BLaER1 treated with 17β-estradiol and CSF1 and Interleukin-3, amounts not matched to agents 10 nM and 100 nM (cell line): Measurements from ENCODE around the gene LCE7A.
A peak's percentile ranks its signal among the peaks of the same experiment; 100 is the strongest.

Experiments
- H3K27ac ChIP-seq, 11 experiments: shearing (Covaris generic); formaldehyde crosslinking; 2 replicates each; pipeline ENCODE4 v1.8.1; 2022
- H3K27me3 ChIP-seq, 11 experiments: shearing (Covaris generic); formaldehyde crosslinking; 2 replicates each; pipeline ENCODE4 v1.8.1; 2022
- H3K36me3 ChIP-seq, 11 experiments: shearing (Covaris generic); formaldehyde crosslinking; 2 replicates each; pipeline ENCODE4 v1.8.1; 2022
- H3K4me1 ChIP-seq, 10 experiments: shearing (Covaris generic); formaldehyde crosslinking; 2 replicates each; pipeline ENCODE4 v1.8.1; 2022
- H3K4me2 ChIP-seq, 11 experiments: shearing (Covaris generic); formaldehyde crosslinking; 2 replicates each; pipeline ENCODE4 v1.8.1; 2022
- H3K4me3 ChIP-seq, 10 experiments: shearing (Covaris generic); formaldehyde crosslinking; 2 replicates each; pipeline ENCODE4 v1.8.1; 2022
- H3K9ac ChIP-seq, 11 experiments: shearing (Covaris generic); formaldehyde crosslinking; 2 replicates each; pipeline ENCODE4 v1.8.1; 2022
- H3K9me3 ChIP-seq, 11 experiments: shearing (Covaris generic); formaldehyde crosslinking; replicated peaks in 1 of 11; 2 replicates each; pipeline ENCODE4 v1.8.1; 2022
- H4K20me1 ChIP-seq, 11 experiments: shearing (Covaris generic); formaldehyde crosslinking; 2 replicates each; pipeline ENCODE4 v1.8.1; 2022
- Cebpa-rat ChIP-seq, 11 experiments: shearing (Covaris generic); IDR thresholded peaks; 2 replicates each; pipeline ENCODE4 v1.8.1; 2022

The LCE7A gene

GRCh38 chr1:152878042-152878441 is 18.2 kb downstream of the LCE7A start, which contains the start of gene SMCP:
Gene SMCP, plus strand, starts transcription at chr1:152878322. Its CDS starts 6,101 bp downstream, at chr1:152884423.
- Histone ChIP-seq H3K27me3 (no peaks in the 10 kb centered on the region), H3K9ac (no peak within 1 kb of the TSS), H3K4me3 (no peak within 1 kb of the TSS), H3K4me2 (no peak within 1 kb of the TSS), H3K36me3 (no peaks in the 10 kb centered on the region), H3K9me3 (no peaks in the 10 kb centered on the region), H3K27ac (no peak within 1 kb of the TSS), H4K20me1 (no peaks in the 10 kb centered on the region), H3K4me1 (peaks cover 0 to 5% (median 0%) of the 10 kb centered on the region in 10 experiments; a peak in 2 of 20 replicates)
- no peak for TF ChIP-seq Cebpa-rat (IDR thresholded peaks at IDR 0.05)

GRCh38 chr1:152879559-152880198 is 19.9 kb downstream of the LCE7A start:
- Histone ChIP-seq H3K27me3 (no peaks in the 10 kb centered on the region), H3K27ac (no peak overlapping the region), H3K36me3 (no peaks in the 10 kb centered on the region), H3K9me3 (no peaks in the 10 kb centered on the region), H4K20me1 (no peaks in the 10 kb centered on the region), H3K4me2 (no peak overlapping the region), H3K9ac (no peak overlapping the region), H3K4me1 (peaks cover 0 to 16% (median 0%) of the 10 kb centered on the region in 10 experiments; a peak in 7 of 20 replicates), H3K4me3 (no peak overlapping the region)
- 0 out of 22 replicates have a peak, but pooled peaks of 1 of the 11 experiments have one; percentile 36 for TF ChIP-seq Cebpa-rat (IDR thresholded peaks at IDR 0.05)

GRCh38 chr1:152880316-152880715 is 20.5 kb downstream of the LCE7A start:
- Histone ChIP-seq H3K4me3 (no peak overlapping the region), H3K9me3 (no peaks in the 10 kb centered on the region), H3K27me3 (no peaks in the 10 kb centered on the region), H3K4me1 (peaks cover 0 to 16% (median 0%) of the 10 kb centered on the region in 10 experiments; a peak in 7 of 20 replicates), H3K27ac (no peak overlapping the region), H3K9ac (no peak overlapping the region), H4K20me1 (no peaks in the 10 kb centered on the region), H3K4me2 (no peak overlapping the region), H3K36me3 (no peaks in the 10 kb centered on the region)
- no peak for TF ChIP-seq Cebpa-rat (IDR thresholded peaks at IDR 0.05)

GRCh38 chr1:152880907-152881306 is 21.1 kb downstream of the LCE7A start:
- Histone ChIP-seq H3K4me3 (no peak overlapping the region), H3K27ac (no peak overlapping the region), H3K4me2 (no peak overlapping the region), H3K9me3 (no peaks in the 10 kb centered on the region), H4K20me1 (no peaks in the 10 kb centered on the region), H3K9ac (no peak overlapping the region), H3K36me3 (no peaks in the 10 kb centered on the region), H3K27me3 (no peaks in the 10 kb centered on the region), H3K4me1 (peaks cover 0 to 16% (median 0%) of the 10 kb centered on the region in 10 experiments; a peak in 7 of 20 replicates)
- no peak for TF ChIP-seq Cebpa-rat (IDR thresholded peaks at IDR 0.05)

GRCh38 chr1:152884085-152884484 is 24.3 kb downstream of the LCE7A start:
- peak overlapping the region in 4 of 11 experiments; percentile 3 to 45 (median 22); a peak in 4 of 22 replicates for H3K4me2 ChIP-seq
- H3K9me3 ChIP-seq = no peaks in the 10 kb centered on the region
- H3K27me3 ChIP-seq = no peaks in the 10 kb centered on the region
- H3K9ac ChIP-seq = no peak overlapping the region
- H4K20me1 ChIP-seq = no peaks in the 10 kb centered on the region
- H3K4me1 ChIP-seq = peaks cover 0 to 16% (median 0%) of the 10 kb centered on the region in 10 experiments; a peak in 9 of 20 replicates
- no peak overlapping the region for H3K4me3 ChIP-seq
- no peak for TF ChIP-seq Cebpa-rat (IDR thresholded peaks at IDR 0.05)
- H3K36me3 ChIP-seq = no peaks in the 10 kb centered on the region
- no peak overlapping the region for H3K27ac ChIP-seq

- Histone ChIP-seq H3K36me3 (no peaks in the 10 kb centered on the region), H3K4me1 (peaks cover 0 to 16% (median 0%) of the 10 kb centered on the region in 10 experiments; a peak in 9 of 20 replicates), H3K9me3 (no peaks in the 10 kb centered on the region), H3K4me3 (no peak overlapping the region), H3K9ac (no peak overlapping the region), H4K20me1 (no peaks in the 10 kb centered on the region), H3K27me3 (no peaks in the 10 kb centered on the region), H3K27ac (no peak overlapping the region), H3K4me2 (peak overlapping the region in 4 of 11 experiments; percentile 3 to 45 (median 22); a peak in 4 of 22 replicates)
- no peak for TF ChIP-seq Cebpa-rat (IDR thresholded peaks at IDR 0.05)
These were observed 24.7 kb downstream of the LCE7A start for GRCh38 chr1:152884506-152884905.

- Histone ChIP-seq H4K20me1 (no peaks in the 10 kb centered on the region), H3K9ac (no peak overlapping the region), H3K36me3 (no peaks in the 10 kb centered on the region), H3K4me2 (no peak overlapping the region), H3K27ac (no peak overlapping the region), H3K4me3 (no peak overlapping the region), H3K9me3 (no peaks in the 10 kb centered on the region), H3K4me1 (peaks cover 0 to 16% (median 0%) of the 10 kb centered on the region in 10 experiments; a peak in 9 of 20 replicates), H3K27me3 (no peaks in the 10 kb centered on the region)
- no peak for TF ChIP-seq Cebpa-rat (IDR thresholded peaks at IDR 0.05)
These were observed 25.3 kb downstream of the LCE7A start for GRCh38 chr1:152884966-152885624.

- no peaks in the 10 kb centered on the region for H3K27me3 ChIP-seq
- H3K4me1 ChIP-seq = peaks cover 0 to 12% (median 0%) of the 10 kb centered on the region in 10 experiments; a peak in 9 of 20 replicates
- H3K36me3 ChIP-seq = no peaks in the 10 kb centered on the region
- H3K4me3 ChIP-seq = no peak overlapping the region
- no peak overlapping the region for H3K9ac ChIP-seq
- no peak overlapping the region for H3K27ac ChIP-seq
- no peak for TF ChIP-seq Cebpa-rat (IDR thresholded peaks at IDR 0.05)
- no peaks in the 10 kb centered on the region for H4K20me1 ChIP-seq
- no peaks in the 10 kb centered on the region for H3K9me3 ChIP-seq
- no peak overlapping the region for H3K4me2 ChIP-seq
These were observed 26.3 kb downstream of the LCE7A start for GRCh38 chr1:152886085-152886484.

- H3K36me3 ChIP-seq = no peaks in the 10 kb centered on the region
- no peaks in the 10 kb centered on the region for H3K27me3 ChIP-seq
- no peak for TF ChIP-seq Cebpa-rat (IDR thresholded peaks at IDR 0.05)
- no peak overlapping the region for H3K9ac ChIP-seq
- H4K20me1 ChIP-seq = no peaks in the 10 kb centered on the region
- H3K4me3 ChIP-seq = no peak overlapping the region
- no peaks in the 10 kb centered on the region for H3K9me3 ChIP-seq
- peak overlapping the region in 1 of 11 experiments; percentile 6; a peak in 1 of 22 replicates for H3K4me2 ChIP-seq
- peaks cover 0 to 12% (median 0%) of the 10 kb centered on the region in 10 experiments; a peak in 9 of 20 replicates for H3K4me1 ChIP-seq
- H3K27ac ChIP-seq = no peak overlapping the region
These were observed 27.1 kb downstream of the LCE7A start for GRCh38 chr1:152886758-152887409.
